Suppressor macrophage treated with lipopolysaccharide for 4 hours (primary cell): ENCODE results near the gene SLCO4A1.

ENCODE experiments used
- DNase-seq: peaks from one replicate; pipeline ENCODE4 v3.0.0-alpha.2; 2020

SLCO4A1 gene

GRCh38 chr20:62689861-62690260 is 47.6 kb downstream of the SLCO4A1 start:
- no peak for DNase-seq

DNA sequence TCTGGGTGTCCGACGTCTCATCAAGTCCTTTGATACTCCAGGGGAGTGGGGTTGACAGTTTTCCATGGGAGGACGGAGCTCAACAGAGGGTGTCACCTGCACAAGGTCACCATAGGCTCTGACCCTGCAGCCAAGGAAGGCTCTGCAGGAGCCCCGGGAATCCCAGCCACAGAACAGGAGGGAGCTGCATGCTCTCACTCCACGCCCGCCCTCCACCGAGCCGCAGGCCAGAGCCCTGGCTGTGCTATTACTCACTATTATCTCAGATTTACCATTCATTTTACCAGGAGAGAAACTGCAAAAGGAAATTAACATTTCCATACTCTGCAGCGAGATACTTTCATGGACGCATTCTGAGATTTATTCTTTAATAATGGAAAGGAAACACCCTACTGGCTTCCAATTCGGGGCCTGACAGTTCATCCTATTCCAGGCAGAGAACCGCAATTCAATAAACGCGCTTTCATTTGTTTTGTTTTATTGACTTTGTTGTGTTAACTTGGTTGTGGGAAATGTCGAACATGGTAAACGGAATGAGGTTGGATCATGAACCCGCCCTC is 48.0 kb downstream of the SLCO4A1 start:
- no peak for DNase-seq

DNA sequence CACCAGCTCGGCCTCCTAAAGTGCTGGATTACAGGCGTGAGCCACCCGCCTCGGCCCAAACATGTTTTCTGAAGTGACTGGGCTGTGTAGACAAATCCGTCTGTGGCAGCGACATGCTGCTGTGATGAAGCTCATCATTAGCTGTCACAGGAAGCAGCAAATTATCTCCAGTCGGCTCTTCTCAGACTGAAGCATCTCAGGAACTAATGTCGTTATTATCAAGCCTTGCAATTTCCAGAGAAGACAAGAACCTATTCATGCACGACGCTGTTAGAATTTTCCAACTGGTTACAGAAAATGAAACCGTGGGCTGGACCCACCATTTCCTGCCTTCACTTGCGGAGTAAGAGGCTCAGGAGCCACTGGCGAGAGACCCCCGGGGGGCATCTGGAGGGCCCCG is 49.2 kb downstream of the SLCO4A1 start:
- no peak for DNase-seq

DNA sequence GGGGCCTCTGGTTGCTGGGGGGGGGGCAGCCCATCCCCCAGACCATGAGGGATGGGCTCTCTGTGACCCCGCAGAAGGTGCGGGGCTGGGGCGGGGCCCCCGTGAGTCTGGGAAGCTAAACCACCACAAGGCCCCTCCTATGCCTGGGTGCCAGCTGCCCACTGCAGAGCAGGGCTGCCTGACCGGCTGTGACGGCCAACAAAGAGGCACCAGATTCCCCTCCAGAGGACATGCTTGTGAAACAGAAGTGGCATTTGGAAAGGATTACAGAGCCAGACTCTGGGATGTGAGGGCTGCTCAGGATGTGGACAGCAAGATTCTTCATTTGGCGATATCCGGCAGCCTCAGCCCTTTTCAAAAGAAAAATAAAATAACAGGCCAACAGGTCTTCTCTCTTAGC is 49.9 kb downstream of the SLCO4A1 start:
- no peak for DNase-seq

DNA sequence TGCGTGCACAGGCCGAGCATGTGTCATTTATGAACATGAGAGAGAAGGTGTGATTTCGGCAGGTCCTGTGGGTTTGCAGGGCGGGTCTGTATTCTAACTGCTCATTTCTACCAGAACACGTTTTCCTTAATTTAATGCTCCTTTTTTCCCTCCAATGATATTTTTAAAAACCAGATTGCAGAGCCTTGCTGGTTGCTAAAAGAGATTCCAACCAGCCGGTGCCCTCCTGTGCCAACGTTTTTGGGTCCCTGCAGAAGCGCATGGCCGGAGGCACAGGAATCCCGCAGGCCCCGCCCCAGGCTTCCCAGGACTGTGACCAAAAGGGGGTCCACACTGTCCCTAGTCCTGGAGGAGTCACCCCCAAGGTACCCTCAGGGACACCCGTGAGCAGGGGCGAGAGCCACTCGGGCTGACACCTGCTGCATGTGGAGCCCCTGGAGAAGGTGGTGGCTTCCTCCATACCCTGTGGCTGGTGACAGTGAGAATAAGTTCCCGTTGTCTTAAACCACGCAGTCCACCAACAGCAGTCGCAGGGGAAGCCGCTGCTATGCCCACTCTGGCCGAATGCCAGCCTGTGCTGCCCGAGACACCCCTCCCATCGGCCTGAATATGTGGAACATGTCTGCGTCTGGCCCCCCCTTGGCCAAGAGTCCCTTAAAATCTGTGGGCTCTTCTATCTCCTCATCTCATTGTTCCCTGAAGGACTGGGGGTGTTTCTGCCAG is 50.7 kb downstream of the SLCO4A1 start:
- no peak for DNase-seq

GRCh38 chr20:62693524-62693922 is 51.2 kb downstream of the SLCO4A1 start:
- DNase-seq: no peak

GRCh38 chr20:62694106-62694505 is 51.8 kb downstream of the SLCO4A1 start:
- DNase-seq: no peak

- DNase-seq: no peak
These were observed 52.6 kb downstream of the SLCO4A1 start for GRCh38 chr20:62694868-62695267.

GRCh38 chr20:62695448-62696414 is 53.4 kb downstream of the SLCO4A1 start:
- peak; percentile 71 for DNase-seq

- DNase-seq: no peak
These were observed 54.2 kb downstream of the SLCO4A1 start for GRCh38 chr20:62696434-62696957.

GRCh38 chr20:62696989-62697388 is 54.7 kb downstream of the SLCO4A1 start:
- peak; percentile 84 for DNase-seq

GRCh38 chr20:62697468-62697912 is 55.2 kb downstream of the SLCO4A1 start:
- no peak for DNase-seq

DNA sequence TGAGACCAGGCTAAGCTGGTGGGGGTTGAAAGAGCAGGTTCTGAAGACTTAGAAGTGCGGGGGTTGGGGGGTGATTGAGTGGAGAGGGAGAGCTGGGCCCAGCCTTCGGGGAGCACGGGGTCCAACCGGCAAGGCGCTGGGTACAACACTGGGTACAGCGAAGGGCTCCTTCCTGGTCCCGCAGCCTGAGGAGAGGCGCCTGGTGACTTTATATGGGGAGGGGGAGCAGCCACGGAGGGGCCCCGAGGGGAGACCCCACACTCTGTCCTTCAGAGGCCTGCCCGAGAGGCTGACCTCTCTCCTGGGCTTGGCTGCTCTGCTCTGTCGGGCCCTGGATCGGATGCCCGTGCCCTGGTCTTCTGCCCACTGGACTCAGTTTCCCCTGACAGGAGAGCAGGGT is 55.9 kb downstream of the SLCO4A1 start:
- no peak for DNase-seq

- DNase-seq: no peak
These were observed 57.0 kb downstream of the SLCO4A1 start for GRCh38 chr20:62699296-62699695.

- no peak for DNase-seq
These were observed 57.4 kb downstream of the SLCO4A1 start for GRCh38 chr20:62699741-62700140.

DNA sequence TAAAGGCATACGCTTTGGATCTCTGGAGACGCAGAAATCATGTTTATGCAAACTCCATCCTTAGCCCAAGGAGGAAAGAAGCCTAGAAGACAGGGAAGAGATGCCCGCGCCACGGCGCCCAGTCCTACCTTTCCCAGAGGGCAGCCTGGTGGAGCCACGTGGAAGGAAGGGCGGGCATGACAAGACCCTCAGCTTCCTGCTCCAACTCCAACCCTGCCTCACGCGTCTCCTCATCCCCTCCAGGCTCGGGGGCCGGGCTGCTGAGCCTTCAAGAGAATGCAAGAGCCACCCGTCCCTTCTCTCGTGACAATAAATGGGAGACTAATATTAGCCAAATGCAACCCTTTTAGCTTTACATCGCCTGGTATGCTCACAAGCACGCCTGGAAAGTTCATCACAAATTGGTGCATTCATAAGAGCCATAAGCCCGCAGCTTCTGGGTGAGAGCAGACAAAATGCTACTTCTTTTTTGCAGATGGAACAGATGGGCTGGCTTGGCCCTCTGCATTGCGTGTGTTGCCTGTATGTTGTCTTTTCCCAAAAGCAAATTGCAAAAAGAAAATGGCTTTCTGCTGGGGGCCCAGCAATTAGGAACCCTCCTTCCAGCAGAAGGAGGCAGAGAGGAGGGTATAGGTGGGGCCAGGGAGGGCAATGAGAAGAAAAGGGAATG is 58.1 kb downstream of the SLCO4A1 start:
- DNase-seq: no peak

- no peak for DNase-seq
These were observed 59.1 kb downstream of the SLCO4A1 start for GRCh38 chr20:62701161-62702012.

DNA sequence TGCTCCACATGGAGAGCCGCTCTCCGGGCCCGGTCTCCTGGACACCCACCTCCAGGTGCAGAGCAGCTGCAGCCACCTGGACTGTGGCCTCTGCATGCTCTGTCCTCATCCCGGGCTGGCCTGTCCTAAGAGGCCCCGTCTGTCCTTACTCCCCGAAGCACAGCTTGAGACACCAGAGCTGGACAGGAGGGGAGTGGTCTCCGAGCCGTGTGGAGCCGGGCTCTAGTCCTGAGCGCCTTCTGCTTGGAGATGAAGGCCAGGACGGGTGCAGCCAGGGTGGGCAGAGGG is 59.7 kb downstream of the SLCO4A1 start:
- no peak for DNase-seq

GRCh38 chr20:62702895-62703852 is 60.9 kb downstream of the SLCO4A1 start:
- DNase-seq: peak; percentile 72

DNA sequence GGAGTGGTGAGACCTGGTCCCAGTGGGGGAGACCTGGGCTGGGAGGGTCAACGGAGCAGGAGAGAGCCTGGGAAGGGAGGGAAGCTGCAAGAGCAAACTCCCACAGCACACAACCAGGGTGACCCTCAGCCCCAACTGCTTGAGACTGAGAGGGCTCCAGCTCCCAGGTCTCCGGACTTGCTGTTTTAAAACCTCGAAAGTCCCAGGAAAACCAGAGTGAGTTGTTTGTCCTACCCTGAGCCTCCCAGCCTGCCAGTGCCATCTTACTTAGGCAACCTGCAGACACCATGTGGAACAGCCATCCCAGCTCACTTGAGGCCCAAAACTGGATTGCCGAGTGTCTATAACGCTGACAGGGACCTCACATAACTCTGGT is 61.5 kb downstream of the SLCO4A1 start:
- no peak for DNase-seq
